GM03348 (cell line): ENCODE data around the gene MASP1.

Experiments
- DNase-seq: peaks from one replicate; pipeline ENCODE4 v3.0.0; 2012; ENCODE audit warnings: low spot score

Gene MASP1

DNA sequence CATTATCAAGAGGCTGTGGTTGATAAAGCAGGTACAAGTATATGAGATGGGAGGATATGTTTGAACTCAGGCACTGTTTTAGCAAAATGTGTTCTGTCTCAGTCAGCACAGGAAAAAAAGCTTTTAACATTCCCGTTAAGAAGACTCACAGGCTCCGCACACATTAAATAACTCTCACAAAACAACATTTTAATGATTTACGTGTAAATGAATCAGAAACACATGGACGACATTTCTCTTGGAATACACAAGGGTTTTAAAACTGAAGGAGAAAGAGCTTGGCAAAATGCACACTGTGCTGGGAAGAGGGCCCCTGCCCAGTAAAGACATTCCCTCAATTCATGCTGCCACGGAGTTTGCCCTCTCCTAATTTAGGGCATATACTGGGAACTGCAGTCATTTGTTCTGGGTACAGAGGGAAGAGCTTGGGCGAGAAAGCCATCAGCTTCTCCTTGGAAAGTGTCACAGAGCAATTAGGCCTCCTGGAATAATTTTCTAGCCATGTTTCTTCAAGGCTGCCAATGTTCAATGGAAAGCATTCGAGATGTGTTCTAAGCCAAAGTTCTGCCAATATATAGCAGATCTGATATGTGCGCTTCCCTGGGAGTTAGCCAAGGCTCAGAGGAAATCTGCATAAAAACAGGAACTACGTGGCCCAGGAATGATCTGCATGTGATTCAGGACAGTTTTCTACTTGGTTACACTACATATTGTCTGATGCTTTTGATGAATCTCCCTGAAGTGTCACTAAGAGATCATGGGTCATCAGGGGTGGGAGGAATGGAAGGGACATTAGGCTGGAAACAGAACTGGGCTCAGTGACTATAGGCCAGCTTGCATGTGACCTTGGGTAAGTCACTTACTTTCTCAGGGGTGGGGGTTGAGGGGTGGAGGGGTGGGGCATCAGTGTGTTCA, 2.2 kb upstream of the MASP1 start:
- peak; percentile 19 for DNase-seq

DNA sequence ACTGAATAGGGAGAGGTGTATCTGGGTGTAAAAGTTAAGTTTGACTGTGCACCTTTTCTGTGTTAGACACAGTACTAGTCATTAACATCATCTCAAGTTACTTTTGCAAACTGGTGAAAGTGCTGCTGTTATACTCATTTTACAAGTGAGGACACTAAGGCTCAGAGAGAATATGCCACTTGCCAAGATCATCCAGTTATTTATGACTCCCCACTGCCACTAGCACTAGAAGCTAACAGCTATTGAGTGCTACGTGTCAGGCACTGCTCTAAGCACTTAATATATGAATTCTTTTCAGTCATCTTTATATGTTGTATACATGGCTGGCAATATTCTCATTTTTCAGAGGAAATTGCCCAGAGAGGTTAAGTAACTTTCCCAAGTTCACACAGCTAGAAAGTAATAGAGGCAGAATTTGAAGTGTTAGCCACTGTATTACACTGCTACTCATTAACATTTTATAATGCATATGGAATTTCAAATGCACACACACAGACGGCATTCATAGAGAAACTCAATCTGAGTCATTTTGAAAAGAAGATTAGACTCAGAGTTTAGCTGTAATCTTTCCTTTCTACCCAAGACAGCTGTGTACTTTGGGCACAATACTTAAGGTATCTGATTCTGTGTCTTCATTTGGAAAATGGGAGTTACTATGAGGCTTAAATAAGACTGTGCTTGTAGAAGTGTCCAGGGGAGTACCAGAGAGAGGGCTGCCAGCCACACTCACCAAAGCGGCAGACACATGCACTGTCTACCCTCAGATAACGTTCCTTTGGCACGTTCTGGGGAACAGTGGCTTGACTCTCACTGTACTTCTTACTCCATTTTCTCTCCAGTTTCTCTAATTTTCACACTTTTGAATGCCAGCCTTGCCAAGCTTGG, 1.3 kb upstream of the MASP1 start:
- DNase-seq, result peak; percentile 24

DNA sequence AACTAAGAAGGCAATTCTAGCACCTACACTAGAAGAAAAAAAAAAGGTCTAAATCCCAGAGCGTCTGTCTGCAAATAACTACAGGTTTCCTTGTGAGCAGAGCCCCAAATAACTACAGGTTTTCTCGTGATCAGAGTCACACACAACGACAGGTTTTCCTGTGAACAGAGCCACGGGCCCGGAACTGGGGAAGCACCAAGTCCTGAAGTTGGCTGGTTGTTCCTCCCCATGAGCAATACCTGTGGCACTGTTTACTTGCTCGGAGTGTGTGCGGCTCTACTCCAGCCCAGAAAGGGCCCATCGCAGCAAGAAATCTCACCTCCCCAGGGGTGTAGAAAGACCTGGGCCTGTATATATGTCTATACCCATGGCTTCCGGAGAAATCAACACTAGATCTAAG, 644 bp upstream of the MASP1 start:
- no peak for DNase-seq

DNA sequence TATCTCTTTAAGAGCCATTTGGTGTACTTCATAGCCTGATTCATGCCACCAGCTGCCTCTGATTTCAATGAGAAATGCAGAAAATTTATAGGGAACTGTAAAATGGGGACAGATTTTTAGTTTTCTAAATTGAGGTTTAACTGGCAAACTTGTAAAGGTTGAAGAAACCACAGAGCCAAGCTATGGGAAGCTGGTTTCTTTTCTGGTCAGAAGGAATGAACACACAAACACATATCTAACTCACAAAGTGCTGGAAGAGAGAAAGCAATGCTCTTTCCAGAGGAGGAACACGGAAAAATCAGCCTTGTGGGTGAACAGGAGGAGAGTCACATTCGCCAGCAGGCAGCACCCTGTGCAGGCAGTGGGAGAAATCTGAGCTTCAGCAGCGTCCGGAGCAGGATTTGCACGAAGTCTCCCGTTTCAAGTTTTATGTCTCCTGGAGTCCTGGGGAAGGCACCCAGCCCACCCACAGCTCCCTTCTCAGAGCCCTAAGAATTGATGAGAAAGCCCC, 481 bp downstream of the MASP1 start:
- peak; percentile 59 for DNase-seq

DNA sequence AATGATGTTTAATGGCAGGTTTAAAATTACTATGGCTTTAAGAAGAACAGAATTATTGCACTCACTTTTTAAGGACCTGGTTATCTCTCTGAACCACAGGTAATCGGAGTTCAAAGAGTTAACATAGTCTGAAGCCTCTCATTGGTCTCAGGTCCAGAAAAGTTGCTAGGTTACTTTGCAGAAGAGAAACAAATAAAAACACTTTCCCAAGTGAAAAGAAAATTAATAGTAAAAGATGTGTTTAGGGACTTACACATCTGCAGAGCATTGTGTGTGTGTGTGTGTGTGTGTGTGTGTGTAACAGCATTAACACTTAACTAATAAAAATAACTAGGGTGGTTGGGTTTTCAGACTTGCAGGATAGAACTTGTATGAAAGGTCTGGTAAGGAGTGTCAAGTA, 1.0 kb downstream of the MASP1 start:
- no peak for DNase-seq

DNA sequence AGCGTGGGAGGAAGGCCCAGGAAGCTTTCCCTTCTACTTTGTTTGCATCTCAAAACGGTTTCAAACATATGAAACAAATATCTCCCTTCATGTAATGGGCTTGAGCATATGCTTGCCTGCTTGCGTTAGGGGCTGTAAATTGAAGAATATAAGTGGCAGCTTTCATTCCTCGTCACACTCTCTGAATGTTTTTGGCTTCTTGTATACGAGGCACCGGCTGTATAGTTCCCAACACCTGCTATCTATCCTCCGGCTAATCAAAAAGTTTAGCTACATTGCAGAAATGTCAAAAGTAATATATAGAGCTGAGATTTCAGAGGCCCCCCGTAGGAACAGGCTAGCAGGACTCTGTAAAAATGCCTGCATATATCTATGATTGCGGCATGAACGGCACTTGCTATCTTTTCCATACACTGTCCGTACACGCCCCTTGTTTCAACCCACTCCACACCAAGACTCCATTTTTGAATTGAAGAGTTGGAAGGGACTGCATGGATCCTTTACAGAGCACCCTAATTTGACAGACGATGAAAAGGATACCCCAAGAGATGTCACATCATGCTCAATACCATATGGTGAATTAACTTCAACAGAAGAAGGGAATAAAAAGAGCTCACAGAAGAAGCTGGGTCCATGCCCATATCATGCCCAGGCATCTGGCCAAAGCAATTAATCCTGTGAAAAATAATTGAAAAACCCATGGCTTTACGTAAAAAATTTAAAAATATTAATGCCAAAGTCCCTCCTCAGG, 2.5 kb downstream of the MASP1 start:
- no peak for DNase-seq

DNA sequence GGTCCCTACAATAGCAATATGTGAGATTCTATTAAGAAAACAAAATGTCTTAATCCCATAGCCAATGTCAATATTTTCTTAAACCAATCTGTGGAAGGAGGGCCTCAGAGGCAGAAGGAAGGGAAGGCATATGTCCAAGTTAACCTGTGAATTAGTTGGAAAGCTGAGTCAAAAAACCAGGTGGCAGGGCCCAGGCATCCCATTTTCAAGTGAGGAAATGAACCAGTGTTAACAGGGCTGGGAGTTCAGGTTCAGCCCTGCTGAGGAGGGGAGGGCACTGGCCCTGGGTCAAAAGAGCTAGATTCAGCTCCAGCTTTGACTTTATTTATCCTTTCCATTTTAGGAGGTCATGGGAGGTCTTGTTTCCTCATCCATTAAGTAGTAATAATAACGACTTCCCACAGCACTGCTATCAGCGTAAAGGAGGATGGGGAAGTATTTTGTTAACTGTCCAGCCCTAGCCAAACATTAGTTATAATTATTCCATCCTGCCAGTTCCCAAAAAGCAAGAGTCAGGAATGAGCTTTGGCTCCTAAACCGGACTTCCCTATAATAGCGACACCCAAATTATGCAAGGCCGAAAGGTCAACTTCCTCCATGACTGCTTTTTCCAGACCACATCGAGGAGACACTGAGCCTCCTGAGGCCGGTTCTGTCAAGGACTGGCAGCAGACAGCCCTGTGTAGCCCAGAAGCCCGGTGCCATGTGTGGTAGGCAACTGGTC, 3.2 kb downstream of the MASP1 start:
- DNase-seq, result no peak

DNA sequence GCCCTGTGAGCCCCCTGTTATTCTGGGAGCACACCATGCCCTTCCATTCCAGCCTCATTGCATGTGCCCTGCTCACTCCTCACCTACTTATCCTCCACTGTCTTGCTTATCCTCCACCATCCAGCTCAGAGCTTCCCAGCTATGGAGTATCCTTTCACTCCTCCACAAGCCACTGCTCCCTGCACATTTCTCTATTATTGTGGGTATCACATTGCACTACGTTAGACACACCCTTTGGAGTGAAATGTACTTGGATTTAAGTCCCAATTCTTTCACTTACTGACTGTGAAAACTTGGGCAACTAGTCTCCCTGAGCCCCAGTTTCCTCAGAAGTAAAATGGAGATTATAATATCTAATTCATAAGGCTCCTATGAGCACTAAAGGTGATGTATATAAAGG, 4.3 kb downstream of the MASP1 start:
- no peak for DNase-seq

DNA sequence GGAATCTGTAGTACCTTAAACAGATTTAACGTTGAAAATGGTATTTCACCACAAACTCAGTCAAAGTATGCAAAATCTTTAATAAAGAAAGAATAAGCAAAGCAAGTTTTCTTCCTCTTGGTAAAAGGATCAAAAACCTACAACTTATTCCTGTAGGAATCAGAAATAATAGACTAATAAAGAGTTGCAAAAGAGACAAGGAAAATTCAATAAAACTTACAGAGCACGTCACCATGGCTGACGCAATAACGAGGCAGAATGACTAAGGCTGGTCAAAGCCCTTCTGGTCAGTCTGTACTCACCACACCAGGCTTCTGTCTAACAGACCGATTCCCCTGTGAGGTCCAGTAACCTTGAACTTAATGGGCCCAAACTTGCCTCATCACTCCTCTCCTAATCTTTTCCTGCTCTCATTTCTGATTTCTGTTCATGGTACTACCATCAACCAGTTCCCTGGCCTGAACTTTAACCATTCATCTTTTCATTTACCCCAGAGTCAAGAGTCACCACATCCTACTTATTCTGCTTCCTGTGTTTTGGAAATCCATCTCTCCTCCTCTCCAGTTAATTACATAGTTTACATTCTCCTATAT, 5.0 kb downstream of the MASP1 start:
- DNase-seq, result peak; percentile 60

DNA sequence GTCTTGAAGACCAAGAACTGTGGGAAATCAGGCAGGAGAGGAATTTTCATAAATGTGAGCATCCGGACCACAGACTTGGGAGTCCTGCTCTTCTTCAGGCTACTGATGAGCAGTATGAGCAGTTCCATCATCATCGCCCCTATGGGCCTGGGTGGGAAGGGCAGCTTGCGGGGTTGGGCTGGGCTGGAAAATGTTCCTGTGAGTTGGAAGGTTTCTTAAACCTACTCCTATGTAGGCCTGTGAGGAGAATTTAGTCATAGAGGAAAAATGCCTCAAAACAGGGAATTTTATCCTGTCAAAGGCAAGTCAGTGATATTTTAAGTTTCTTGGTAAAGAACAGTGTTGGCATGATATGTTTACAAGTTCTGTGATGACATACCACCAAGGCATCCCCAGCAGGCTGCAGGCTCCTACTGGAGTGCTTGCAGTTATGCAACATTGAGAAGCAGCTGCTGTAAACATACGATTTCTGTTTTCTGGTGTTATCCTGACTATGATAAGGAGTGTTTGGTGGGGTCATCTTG, 10.3 kb downstream of the MASP1 start:
- peak; percentile 81 for DNase-seq

DNA sequence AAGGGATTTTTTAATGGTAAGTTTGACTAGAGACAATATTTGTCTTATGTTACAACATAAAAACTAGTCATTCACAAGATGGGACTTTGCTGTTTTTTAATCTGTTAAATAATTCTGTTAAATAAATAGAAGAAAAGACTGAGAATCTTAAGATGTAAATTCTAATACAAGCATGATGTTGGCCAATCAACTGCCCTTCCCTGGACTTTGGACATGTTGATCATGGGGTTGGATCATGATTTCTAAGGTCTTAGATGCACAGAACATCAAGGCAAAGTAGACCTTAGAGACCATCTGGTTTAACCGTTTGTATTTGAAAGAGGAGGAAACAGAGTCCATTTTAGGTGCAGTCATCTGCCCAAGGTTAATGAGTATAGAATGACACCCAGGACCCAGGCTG, 10.9 kb downstream of the MASP1 start:
- DNase-seq, result no peak

DNA sequence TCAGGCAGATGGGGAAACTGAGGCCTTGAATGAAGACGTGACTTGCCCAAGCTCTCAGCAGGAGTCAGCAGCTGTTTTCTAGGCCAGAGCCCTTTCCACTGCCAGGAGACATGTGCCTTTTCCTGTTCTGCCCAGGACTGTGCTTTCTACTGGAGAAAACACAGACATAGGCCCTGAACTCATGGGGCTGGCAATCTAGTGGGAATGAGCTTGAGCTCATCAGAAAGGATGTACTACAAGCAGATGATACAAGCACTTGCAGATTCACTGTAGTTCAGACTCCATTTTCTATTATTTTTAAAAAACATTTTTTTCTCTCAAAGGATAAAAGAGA, 14.4 kb downstream of the MASP1 start:
- DNase-seq, result no peak

DNA sequence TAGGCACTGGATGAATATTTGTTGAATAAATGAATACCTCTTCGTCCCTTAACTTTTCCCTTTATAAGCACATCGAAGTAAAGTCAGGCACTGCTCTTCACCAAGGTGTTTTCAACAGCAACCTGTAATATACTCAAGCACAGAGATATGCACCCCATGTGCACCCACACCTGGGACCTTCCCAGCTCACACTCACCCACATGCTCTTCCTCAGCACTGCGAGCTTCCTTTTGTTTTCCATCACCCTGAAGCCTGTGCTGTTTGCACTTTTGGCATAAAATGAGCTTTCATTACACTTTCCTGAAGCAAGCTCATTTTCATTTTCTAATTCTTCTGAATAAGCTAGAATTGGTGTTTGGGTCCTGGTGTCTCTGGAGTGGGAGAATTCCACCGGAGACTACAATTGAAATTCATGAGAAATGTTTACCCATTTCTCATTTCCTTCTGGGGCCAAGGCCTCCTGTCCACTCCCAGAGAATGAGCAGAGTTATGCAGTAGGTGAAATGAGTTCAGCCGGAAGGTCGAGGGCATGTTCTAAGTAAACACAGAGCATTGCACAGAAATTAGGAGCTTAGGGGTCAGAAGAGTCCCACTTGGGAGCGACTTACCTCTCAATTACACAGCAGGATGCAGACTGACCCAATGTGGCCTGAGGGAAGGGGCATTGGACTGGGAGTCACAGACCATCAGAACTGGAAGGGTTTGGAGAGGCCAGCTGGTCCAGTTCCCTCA, 15.0 kb downstream of the MASP1 start:
- no peak for DNase-seq

DNA sequence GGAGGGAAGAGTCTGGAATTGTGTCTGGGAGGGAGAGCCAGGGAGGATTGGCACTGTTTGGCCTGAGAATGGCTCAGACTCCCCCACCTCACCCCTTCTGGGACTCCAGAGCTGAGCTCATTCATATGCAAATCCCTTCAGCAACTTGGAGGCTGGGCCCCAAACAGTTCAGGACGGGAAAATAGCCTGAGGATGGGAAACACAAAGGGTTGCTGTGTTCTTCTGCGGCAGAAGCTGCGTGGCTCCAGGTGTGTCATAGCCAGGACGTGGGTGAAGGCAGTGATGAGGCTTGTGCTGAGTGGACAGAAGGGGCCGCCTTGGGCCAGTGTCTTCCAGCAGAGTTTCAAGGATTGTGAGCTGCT, 16.6 kb downstream of the MASP1 start:
- DNase-seq, result no peak

DNA sequence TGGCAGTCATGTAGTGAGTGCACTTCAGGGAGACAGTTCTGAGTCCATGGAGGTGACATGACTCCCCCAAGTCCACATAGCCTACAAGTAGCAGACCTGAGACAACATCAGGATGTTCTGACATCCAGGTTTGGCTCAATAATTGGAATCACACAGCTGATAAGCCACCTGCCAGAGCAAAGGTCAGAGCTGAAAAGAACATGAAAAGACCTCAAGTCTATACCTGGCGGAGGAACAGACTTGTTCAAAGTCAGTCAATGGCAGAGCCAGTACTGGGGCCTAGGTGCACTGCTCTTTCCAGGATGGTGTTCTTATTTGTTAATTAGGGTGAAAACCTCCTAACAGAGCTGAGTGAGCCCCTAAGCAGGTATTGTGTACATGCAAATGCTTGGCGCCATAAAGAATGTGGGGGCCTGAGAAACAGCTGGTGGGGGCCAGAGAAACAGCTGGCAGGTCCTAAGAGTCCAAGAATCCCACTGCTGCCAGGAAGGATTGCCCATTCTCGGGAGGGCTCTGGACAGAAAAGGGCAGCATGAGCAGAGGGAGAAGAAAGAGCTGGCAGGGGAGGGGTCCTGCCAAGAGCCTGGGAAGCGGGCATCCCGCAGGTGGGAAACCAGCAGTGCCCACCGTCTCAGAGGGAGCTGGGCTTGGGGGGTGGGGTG, 17.1 kb downstream of the MASP1 start:
- DNase-seq, result no peak

DNA sequence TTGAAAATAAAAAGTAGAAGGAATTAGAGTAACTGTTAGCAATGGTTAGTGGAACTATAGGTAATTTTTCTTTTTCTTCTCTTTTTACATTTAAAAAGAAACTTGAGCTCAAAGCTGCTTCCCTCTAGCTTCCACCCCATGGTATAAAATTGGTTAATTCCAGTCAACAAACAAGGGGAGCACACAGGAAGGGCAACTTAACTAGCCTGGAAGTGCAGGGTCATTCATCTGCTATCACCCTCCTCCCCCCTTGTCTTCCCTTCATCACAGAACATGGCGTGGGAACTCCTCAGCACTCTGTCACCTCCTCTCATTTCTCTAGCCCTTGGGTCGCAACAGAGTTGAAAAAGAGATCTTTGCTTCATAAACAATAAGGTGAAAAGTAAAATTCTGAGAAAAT, 20.0 kb downstream of the MASP1 start:
- no peak for DNase-seq

DNA sequence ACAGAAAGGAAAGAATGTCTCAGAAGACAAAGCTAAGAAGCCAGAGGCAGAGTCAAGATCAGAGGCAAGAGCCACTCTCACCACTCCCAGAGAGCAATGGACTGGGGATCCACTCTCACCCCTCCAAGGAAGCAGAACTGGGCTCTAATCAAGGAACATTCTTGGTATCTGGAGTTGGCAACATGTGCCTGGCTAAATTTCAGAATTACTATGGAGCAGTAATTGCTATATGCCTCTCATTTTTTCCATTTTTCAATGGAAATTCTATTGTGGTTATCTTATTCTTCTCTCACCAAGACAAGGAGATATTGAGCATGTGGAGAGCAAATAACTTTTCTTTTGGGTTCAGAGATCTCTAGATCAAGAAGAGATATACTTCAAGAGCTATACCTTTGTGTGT, 22.1 kb downstream of the MASP1 start:
- no peak for DNase-seq

DNA sequence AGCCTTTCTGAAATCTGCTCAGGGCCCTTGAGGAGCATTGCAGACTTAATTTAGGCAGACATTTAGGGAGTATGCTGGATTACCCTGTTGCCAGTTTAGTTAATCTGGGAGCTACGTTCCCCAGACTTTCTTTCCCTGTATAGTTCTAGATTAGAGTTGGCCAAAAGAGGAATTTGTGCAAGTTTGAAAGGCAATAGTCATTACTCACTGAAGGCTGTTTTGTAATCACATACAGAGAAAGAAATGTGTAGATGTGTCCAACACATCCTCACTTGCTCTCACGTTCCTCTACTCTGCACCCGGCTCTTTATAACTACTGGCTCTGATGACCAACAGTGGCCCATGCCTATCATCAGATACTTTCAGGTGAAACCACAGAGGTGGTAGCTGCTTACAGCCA, 24.2 kb downstream of the MASP1 start:
- no peak for DNase-seq

DNA sequence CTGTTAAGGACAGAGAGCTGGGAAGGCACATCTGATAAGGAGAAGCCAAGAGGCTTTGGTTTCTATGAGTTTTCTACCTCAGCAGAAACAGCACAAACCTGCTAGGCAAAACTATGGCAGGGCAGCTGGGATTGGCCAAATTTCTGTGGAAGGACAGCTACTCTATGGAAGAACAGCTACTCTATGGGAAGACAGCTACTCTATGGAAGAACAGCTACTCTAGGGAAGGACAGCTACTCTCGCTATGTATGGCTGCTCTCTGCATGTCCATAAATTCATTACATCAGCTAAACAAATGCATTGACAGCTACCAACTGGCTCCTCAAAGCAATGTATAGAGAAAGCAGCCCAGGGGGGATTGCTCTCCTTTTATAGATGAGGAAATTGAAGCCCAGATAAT, 24.8 kb downstream of the MASP1 start:
- no peak for DNase-seq

DNA sequence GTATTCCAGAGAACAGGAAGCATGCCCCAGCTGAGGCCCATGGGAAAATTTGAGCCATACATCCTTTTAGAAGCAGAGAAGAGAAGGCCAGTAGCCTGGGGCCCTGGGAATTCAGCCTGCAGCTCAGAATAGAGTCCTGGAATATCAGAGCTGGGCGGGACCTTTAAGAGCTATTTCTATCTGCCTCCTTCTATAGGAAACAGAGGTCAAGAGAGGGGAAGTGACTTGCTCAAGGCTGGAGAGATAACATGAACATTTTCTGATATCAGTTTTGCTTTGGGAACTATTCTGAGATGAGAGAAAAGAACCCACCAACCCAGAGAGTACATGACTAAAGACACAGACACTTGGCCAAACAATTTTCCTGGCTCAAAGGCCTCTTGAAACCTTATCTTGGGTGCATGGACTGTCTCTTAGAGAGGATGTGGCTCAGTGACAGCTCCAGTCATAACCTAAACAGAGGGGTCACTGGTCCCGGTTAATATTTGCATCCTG, 26.0 kb downstream of the MASP1 start:
- no peak for DNase-seq
